ENCODE measurements around the gene AICDA. TPM values are rescaled to one million over a fixed set of nuclear protein-coding genes. Genes with fewer than 3 reads are reported as not detected.

Gene AICDA
- total RNA-seq, 1 experiment from 2014 or later: not detected

- no peak for DNase-seq (ENCODE audit: low spot score)
Observed at GRCh38 chr12:8556531-8557097, 56.0 kb downstream of the AICDA start.

- DNase-seq (ENCODE audit: low spot score): peak; percentile 62
Observed at GRCh38 chr12:8554451-8555195, 58.0 kb downstream of the AICDA start.

- DNase-seq (ENCODE audit: low spot score): no peak
Observed at GRCh38 chr12:8553088-8553627, 59.5 kb downstream of the AICDA start.

Other genes with a start within 250 kb of the AICDA start
- gene CLEC6A, start 156.9 kb downstream of the AICDA start, total RNA-seq (2014; rRNA removed; shearing (Covaris generic)): not detected in 2 replicates
- gene CLEC4D, start 99.4 kb downstream of the AICDA start, total RNA-seq (2014; rRNA removed; shearing (Covaris generic)): not detected in 2 replicates
- gene CLEC4E, start 72.0 kb downstream of the AICDA start, total RNA-seq (2014; rRNA removed; shearing (Covaris generic)): not detected in 2 replicates
- gene MFAP5, start 50.0 kb upstream of the AICDA start, total RNA-seq (2014; rRNA removed; shearing (Covaris generic)): 0.65 and 2.4 TPM in 2 replicates
- gene RIMKLB, start 85.1 kb upstream of the AICDA start, total RNA-seq (2014; rRNA removed; shearing (Covaris generic)): 18.7 and 35.8 TPM in 2 replicates
- gene A2ML1, start 209.8 kb upstream of the AICDA start, total RNA-seq (2014; rRNA removed; shearing (Covaris generic)): not detected in 2 replicates